Neuronal stem cell (in vitro differentiated cells): ENCODE data around the gene PLOD3.

Experiments
- DNase-seq: peaks from one replicate; pipeline ENCODE4 v3.0.0-alpha.2; 2013; ENCODE audit warnings: low spot score
- H2AFZ ChIP-seq: one replicate; pipeline ENCODE4 v1.6.1; 2013; ENCODE audit warnings: mild to moderate bottlenecking, low read length, inconsistent platforms
- H2AK5ac ChIP-seq: 2 replicates; pipeline ENCODE4 v1.6.1; 2013; ENCODE audit warnings: low read depth, mild to moderate bottlenecking, inconsistent platforms, low read length, moderate library complexity, mixed read lengths
- H2BK120ac ChIP-seq: 2 replicates; pipeline ENCODE4 v1.6.1; 2013; ENCODE audit warnings: low read depth, mild to moderate bottlenecking, inconsistent platforms, low read length, moderate library complexity, mixed read lengths
- H2BK12ac ChIP-seq: one replicate; pipeline ENCODE4 v1.6.1; 2013; ENCODE audit warnings: low read length, inconsistent platforms
- H2BK15ac ChIP-seq: 2 replicates; pipeline ENCODE4 v1.6.1; 2013; ENCODE audit warnings: mild to moderate bottlenecking, low read length, inconsistent platforms, mixed read lengths
- H2BK5ac ChIP-seq: one replicate; pipeline ENCODE4 v1.6.1; 2013; ENCODE audit warnings: inconsistent platforms, mild to moderate bottlenecking, low read length, moderate library complexity
- H3K14ac ChIP-seq: one replicate; pipeline ENCODE4 v1.6.1; 2013; ENCODE audit warnings: low read length, inconsistent platforms
- H3K18ac ChIP-seq: 2 replicates; pipeline ENCODE4 v1.6.1; 2013; ENCODE audit warnings: low read length, inconsistent platforms
- H3K23ac ChIP-seq: 2 replicates; pipeline ENCODE4 v1.6.1; 2013; ENCODE audit warnings: low read depth, mild to moderate bottlenecking, mixed read lengths, low read length, inconsistent platforms; ENCODE audit not compliant: poor library complexity
- H3K27ac ChIP-seq: replicated peaks from 3 replicates; pipeline ENCODE4 v1.5.1; 2013; ENCODE audit warnings: low read length, inconsistent platforms
- H3K27me3 ChIP-seq, 3 experiments: 2 replicates each; pipeline ENCODE4 v1.6.1; 2013; ENCODE audit warnings: low read length in 3 of 3, mild to moderate bottlenecking in 2 of 3, inconsistent platforms in 1 of 3, low read depth in 1 of 3, mixed read lengths in 1 of 3, moderate library complexity in 1 of 3; ENCODE audit not compliant: control insufficient read depth in 3 of 3, insufficient read depth in 3 of 3
- H3K36me3 ChIP-seq, 2 donors: replicated peaks in 1 of 2; 2 replicates each; pipeline ENCODE4 v1.6.1; 2013; ENCODE audit warnings: low read length in 2 of 2; ENCODE audit not compliant: control insufficient read depth in 2 of 2, insufficient read depth in 2 of 2
- H3K4ac ChIP-seq: 2 replicates; pipeline ENCODE4 v1.6.1; 2013; ENCODE audit warnings: inconsistent platforms, mild to moderate bottlenecking, low read length, moderate library complexity
- H3K4me1 ChIP-seq, 2 donors: 1 replicate in 1 of 2; 2 replicates in 1 of 2; pipeline ENCODE4 v1.6.1; 2013; ENCODE audit warnings: low read length in 2 of 2, low read depth in 1 of 2; ENCODE audit not compliant: control insufficient read depth in 2 of 2, insufficient read depth in 1 of 2
- H3K4me2 ChIP-seq: one replicate; pipeline ENCODE4 v1.6.1; 2013; ENCODE audit warnings: mild to moderate bottlenecking, low read length, inconsistent platforms; ENCODE audit not compliant: insufficient read depth, poor library complexity, severe bottlenecking
- H3K4me3 ChIP-seq, 2 donors: 2 replicates each; pipeline ENCODE4 v1.5.1; 2013; ENCODE audit warnings: low read length in 2 of 2, mild to moderate bottlenecking in 2 of 2, inconsistent platforms in 1 of 2, moderate library complexity in 1 of 2
- H3K79me1 ChIP-seq: one replicate; pipeline ENCODE4 v1.6.1; 2013; ENCODE audit warnings: low read depth, mild to moderate bottlenecking, inconsistent platforms, low read length, moderate library complexity
- H3K9ac ChIP-seq: one replicate; pipeline ENCODE4 v1.6.1; 2013; ENCODE audit warnings: mild to moderate bottlenecking, low read depth, low read length, inconsistent platforms; ENCODE audit not compliant: poor library complexity
- H3K9me3 ChIP-seq, 2 donors: replicated peaks in 1 of 2; 2 replicates each; pipeline versions ENCODE3 to v1.6.1; 2013; ENCODE audit warnings: low read length in 2 of 2, mild to moderate bottlenecking in 2 of 2, inconsistent platforms in 1 of 2, low read depth in 1 of 2, mixed read lengths in 1 of 2, moderate library complexity in 1 of 2; ENCODE audit not compliant: control insufficient read depth in 2 of 2, insufficient read depth in 1 of 2
- H4K8ac ChIP-seq: one replicate; pipeline ENCODE4 v1.6.1; 2013; ENCODE audit warnings: low read depth, mild to moderate bottlenecking, inconsistent platforms, low read length, moderate library complexity
- H4K91ac ChIP-seq: one replicate; pipeline ENCODE4 v1.6.1; 2013; ENCODE audit warnings: low read length, low read depth, mild to moderate bottlenecking, inconsistent platforms; ENCODE audit not compliant: poor library complexity
- WGBS, 2 donors: extraction: QIAGEN DNeasy Blood & Tissue Kit; methylation state at CpG; one replicate each; pipeline ENCODE4 v1.1.7; 2013; ENCODE audit warnings: missing lambda C conversion rate in 2 of 2, mixed read lengths in 1 of 2; ENCODE audit not compliant: insufficient read length in 2 of 2, insufficient replicate concordance in 1 of 2; ENCODE audit errors: extremely low coverage in 2 of 2; 5-methylcytosine and 5-hydroxymethylcytosine counted together

PLOD3 gene

GRCh38 chr7:101198476-101198875, 18.9 kb downstream of the PLOD3 start:
- Histone ChIP-seq H3K4me1 (peaks cover 3 to 15% of the 10 kb centered on the region in 2 donors), H3K27me3 (peaks cover 9 to 35% (median 32%) of the 10 kb centered on the region in 3 experiments), H3K79me1 (no peaks in the 10 kb centered on the region), H3K4me3 (no peak overlapping the region), H2BK120ac (no peak overlapping the region), H2BK12ac (no peak overlapping the region), H4K8ac (no peak overlapping the region), H3K9me3 (no peaks in the 10 kb centered on the region), H3K14ac (no peak overlapping the region), H3K4ac (no peak overlapping the region), H3K18ac (no peak overlapping the region), H2BK5ac (no peak overlapping the region), H4K91ac (no peak overlapping the region), H2AFZ (no peak overlapping the region), H2AK5ac (no peak overlapping the region), H3K23ac (no peak overlapping the region), H3K9ac (no peak overlapping the region), H3K4me2 (no peak overlapping the region), H3K27ac (no peak overlapping the region), H3K36me3 (no peaks in the 10 kb centered on the region), H2BK15ac (no peak overlapping the region)
- no peak for DNase-seq
- no CpG with 5 or more reads among the region's 14 CpGs for WGBS, 2 donors

GRCh38 chr7:101197991-101198390, 19.4 kb downstream of the PLOD3 start:
- H2BK12ac ChIP-seq: peak overlapping the region; percentile 4
- WGBS, 2 donors: no CpG with 5 or more reads among the region's 21 CpGs
- no peaks in the 10 kb centered on the region for H3K79me1 ChIP-seq
- H3K4me2 ChIP-seq: no peak overlapping the region
- peaks cover 3 to 15% of the 10 kb centered on the region in 2 donors for H3K4me1 ChIP-seq
- H2BK15ac ChIP-seq: no peak overlapping the region
- no peak overlapping the region for H3K14ac ChIP-seq
- no peak overlapping the region for H4K8ac ChIP-seq
- no peak for DNase-seq
- no peaks in the 10 kb centered on the region for H3K36me3 ChIP-seq
- no peak overlapping the region for H4K91ac ChIP-seq
- no peak overlapping the region for H3K23ac ChIP-seq
- H2BK5ac ChIP-seq: no peak overlapping the region
- no peak overlapping the region for H3K4me3 ChIP-seq
- no peak overlapping the region for H2AFZ ChIP-seq
- H3K9me3 ChIP-seq: no peaks in the 10 kb centered on the region
- no peak overlapping the region for H3K4ac ChIP-seq
- H3K27me3 ChIP-seq: peaks cover 9 to 30% (median 28%) of the 10 kb centered on the region in 3 experiments
- no peak overlapping the region for H2BK120ac ChIP-seq
- H2AK5ac ChIP-seq: peak overlapping the region; percentile 19
- H3K9ac ChIP-seq: no peak overlapping the region
- no peak overlapping the region for H3K27ac ChIP-seq
- H3K18ac ChIP-seq: no peak overlapping the region

GRCh38 chr7:101195884-101196283, 21.5 kb downstream of the PLOD3 start:
- H4K8ac ChIP-seq: no peak overlapping the region
- H4K91ac ChIP-seq: no peak overlapping the region
- H2BK120ac ChIP-seq: no peak overlapping the region
- no peak overlapping the region for H3K4me2 ChIP-seq
- no peak overlapping the region for H2BK5ac ChIP-seq
- H3K79me1 ChIP-seq: no peaks in the 10 kb centered on the region
- H3K9me3 ChIP-seq: no peaks in the 10 kb centered on the region
- H3K27ac ChIP-seq: no peak overlapping the region
- no peaks in the 10 kb centered on the region for H3K36me3 ChIP-seq
- no peak overlapping the region for H2BK15ac ChIP-seq
- no CpG with 5 or more reads among the region's 17 CpGs for WGBS, 2 donors
- no peak overlapping the region for H3K4ac ChIP-seq
- H3K27me3 ChIP-seq: peaks cover 0 to 15% (median 10%) of the 10 kb centered on the region in 3 experiments
- no peak overlapping the region for H3K23ac ChIP-seq
- peaks cover 0 to 7% of the 10 kb centered on the region in 2 donors for H3K4me1 ChIP-seq
- H2AK5ac ChIP-seq: peak overlapping the region; percentile 14
- no peak overlapping the region for H3K9ac ChIP-seq
- no peak overlapping the region for H3K14ac ChIP-seq
- H3K4me3 ChIP-seq: no peak overlapping the region
- DNase-seq: no peak
- no peak overlapping the region for H2AFZ ChIP-seq
- no peak overlapping the region for H2BK12ac ChIP-seq
- H3K18ac ChIP-seq: peak overlapping the region; percentile 57

- H3K14ac ChIP-seq: no peak overlapping the region
- H2BK15ac ChIP-seq: no peak overlapping the region
- no peaks in the 10 kb centered on the region for H3K9me3 ChIP-seq
- H3K9ac ChIP-seq: no peak overlapping the region
- DNase-seq: no peak
- no peak overlapping the region for H3K4me3 ChIP-seq
- H2BK12ac ChIP-seq: no peak overlapping the region
- no peaks in the 10 kb centered on the region for H3K4me1 ChIP-seq
- H2AFZ ChIP-seq: no peak overlapping the region
- H2BK120ac ChIP-seq: no peak overlapping the region
- H3K27me3 ChIP-seq: peaks cover 0 to 5% (median 0%) of the 10 kb centered on the region in 3 experiments
- H3K36me3 ChIP-seq: no peaks in the 10 kb centered on the region
- H2BK5ac ChIP-seq: no peak overlapping the region
- no peak overlapping the region for H2AK5ac ChIP-seq
- H3K79me1 ChIP-seq: no peaks in the 10 kb centered on the region
- no peak overlapping the region for H3K23ac ChIP-seq
- H3K18ac ChIP-seq: no peak overlapping the region
- WGBS, 2 donors: no CpG with 5 or more reads among the region's 8 CpGs
- no peak overlapping the region for H3K27ac ChIP-seq
- H4K8ac ChIP-seq: no peak overlapping the region
- no peak overlapping the region for H3K4ac ChIP-seq
- no peak overlapping the region for H3K4me2 ChIP-seq
- no peak overlapping the region for H4K91ac ChIP-seq
Observed at GRCh38 chr7:101189109-101189508, 28.3 kb downstream of the PLOD3 start.
